HL-60/S4 treated with phorbol 12-myristate 13-acetate at 8.2 ng/mL for 4 days and 3 days (cell line): Measurements from ENCODE around the gene GABRA4.

Experiments
- in situ Hi-C: fragments of 300-500 bp; cut with MboI; formaldehyde crosslinking; loops from 2 replicates; pipeline ENCODE4 v1.15.0; 2022; ENCODE audit warnings: low sequenced_read_pairs

Gene GABRA4

GRCh38 chr4:46933686-46934085 is 59.7 kb downstream of the GABRA4 start:
- in situ Hi-C loops, result loop anchor here (25.0 kb wide), 1 partner anchor 454 kb away; no protein-coding TSS in a partner anchor

DNA sequence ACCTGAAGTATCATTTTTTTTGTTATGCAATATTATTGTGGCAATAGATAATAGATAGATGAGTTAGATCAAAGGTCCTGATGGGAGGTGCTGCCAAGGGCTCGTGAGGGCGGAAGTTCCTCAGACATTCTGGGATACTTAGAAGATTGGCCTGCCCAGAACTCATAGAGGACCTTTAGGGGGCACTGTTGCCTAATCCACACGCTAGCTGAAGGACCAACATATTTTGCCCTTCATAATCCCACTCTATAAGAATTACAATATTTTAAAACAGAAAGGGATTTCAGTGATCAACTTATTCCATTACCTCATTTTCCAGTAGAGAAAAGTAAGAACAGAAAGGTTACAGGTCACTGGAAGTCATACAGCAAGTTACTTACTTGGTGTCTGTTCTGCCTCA is 61.4 kb downstream of the GABRA4 start:
- in situ Hi-C loops, result loop anchor here (25.0 kb wide), 1 partner anchor 455 kb away; no protein-coding TSS in a partner anchor

GRCh38 chr4:46930891-46931290 is 62.5 kb downstream of the GABRA4 start:
- in situ Hi-C loops, result loop anchor here (25.0 kb wide), 1 partner anchor 456 kb away; no protein-coding TSS in a partner anchor

GRCh38 chr4:46927201-46927600 is 66.2 kb downstream of the GABRA4 start:
- in situ Hi-C loops, result loop anchor here (25.0 kb wide), 1 partner anchor 460 kb away; no protein-coding TSS in a partner anchor

DNA sequence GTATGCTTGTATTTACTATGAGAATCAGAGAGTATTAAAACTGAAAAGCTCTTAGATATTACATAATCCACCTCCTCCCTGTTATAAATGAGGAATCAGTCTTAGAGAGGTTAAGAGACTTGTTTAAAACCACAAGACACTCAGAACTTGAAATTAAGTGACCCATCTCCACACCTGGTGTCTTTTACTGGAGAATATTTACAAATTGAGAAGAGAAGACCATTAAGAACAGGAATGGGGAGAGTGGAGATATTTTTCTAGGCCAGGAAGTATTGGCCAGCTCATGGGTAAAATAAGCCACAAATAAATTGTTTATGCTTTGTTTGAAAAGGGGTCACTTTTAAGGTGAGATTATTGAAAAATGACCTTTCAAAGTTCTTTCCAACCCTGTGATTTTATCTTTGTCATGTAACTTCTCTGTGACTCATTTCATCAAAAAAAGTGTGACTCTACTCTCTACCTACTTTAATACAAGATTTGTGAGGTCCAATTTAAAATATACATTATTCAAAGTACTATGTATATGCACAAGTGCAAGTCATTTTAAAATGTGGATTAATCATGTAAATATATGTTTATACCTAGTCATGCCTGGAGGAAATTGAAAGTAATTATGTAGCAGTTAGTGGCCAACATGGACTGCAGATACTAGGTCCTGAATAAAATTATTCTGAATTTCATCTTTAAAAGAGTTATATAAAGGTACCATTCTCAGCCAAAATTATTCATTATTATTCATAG is 68.4 kb downstream of the GABRA4 start:
- in situ Hi-C loops, result loop anchor here (25.0 kb wide), 1 partner anchor 462 kb away; no protein-coding TSS in a partner anchor

GRCh38 chr4:46922205-46922604 is 71.2 kb downstream of the GABRA4 start:
- in situ Hi-C loops, result no loop called here

DNA sequence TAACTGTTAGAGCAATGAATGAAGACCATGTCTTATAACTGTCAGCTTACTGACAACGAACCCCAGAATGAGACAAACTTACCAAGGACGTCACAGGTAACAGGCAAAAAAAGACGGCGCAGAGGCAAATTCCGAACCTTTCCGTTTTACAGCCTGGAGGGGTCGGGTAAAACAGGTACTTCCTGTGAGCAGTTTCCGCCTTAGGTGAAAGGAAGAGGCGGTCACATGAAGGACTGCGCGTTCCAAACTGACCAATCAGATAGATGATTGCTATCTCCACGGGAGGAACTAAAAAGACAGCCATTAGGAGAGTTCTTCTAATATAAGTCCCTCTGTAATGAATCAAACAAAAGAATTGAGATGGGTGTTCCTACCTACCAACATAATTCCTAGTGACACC is 84.3 kb downstream of the GABRA4 start, which contains the start of gene COX7B2:
TSS of gene COX7B2 (minus strand) at position 168 of the 400 bp plus-strand sequence. CDS start 174,053 bp downstream, outside the sequence.
- in situ Hi-C loops, result no loop called here

GRCh38 chr4:46908148-46908547 is 85.2 kb downstream of the GABRA4 start:
- in situ Hi-C loops, result no loop called here

- in situ Hi-C loops, result no loop called here
Observed at GRCh38 chr4:46900082-46900481, 93.3 kb downstream of the GABRA4 start.

DNA sequence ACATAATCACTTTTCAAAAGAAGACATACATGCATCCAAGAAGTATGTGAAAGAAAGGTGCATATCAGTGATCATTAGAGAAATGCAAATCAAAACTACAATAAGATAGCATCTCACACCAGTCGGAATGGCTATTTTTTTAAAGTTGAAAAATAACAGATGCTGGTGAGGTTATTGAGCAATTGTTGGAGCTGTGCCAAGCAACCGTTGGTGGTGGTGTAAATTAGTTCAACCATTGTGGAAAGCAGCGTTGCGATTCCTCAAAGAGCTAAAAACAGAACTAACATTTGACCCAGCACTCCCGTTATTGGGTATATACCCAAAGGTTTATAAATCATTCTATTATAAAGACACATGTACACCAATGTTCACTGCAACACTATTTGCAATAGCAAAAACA is 98.6 kb downstream of the GABRA4 start:
- in situ Hi-C loops, result no loop called here

GRCh38 chr4:46890056-46890455 is 103.3 kb downstream of the GABRA4 start:
- in situ Hi-C loops, result no loop called here

DNA sequence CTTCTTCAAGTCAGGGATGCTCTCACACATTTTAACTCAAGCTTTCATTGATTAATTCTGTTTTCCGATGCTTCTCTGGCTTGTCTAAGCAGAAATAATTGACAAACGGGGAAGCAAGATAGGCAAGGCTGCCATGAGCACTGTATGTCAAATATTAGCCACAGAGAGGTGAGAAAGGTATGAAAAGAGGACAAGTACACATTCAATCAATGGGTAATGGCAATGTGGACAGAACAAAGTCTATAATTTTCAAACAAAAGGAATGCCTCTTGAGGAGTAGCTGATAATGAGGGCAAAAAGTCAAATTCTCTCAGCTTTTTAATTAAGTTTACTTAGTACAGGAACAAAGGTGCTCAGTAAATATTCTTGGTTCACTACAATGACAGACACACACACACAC is 104.0 kb downstream of the GABRA4 start:
- in situ Hi-C loops, result no loop called here

DNA sequence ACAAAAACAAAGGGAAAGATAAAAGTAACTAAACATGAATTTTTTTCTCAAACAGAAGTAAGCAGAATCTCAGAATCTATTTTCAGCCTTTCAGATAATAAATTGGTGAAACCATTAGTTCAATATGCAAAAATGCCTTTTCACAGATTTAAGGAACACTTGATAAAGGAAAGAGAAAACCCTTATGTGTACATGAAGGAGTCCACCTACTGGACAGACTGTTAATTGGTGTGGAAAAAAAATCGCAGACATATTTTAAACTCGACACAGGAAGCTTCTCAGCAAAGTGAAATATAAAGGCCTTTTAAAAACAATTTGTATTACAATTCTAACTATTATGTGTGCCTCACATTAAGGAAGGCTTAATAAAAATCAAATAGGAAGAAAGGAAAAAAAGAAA is 106.7 kb downstream of the GABRA4 start:
- in situ Hi-C loops, result no loop called here

- in situ Hi-C loops, result no loop called here
Observed at GRCh38 chr4:46878641-46879040, 114.7 kb downstream of the GABRA4 start.

GRCh38 chr4:46874811-46875210 is 118.6 kb downstream of the GABRA4 start:
- in situ Hi-C loops, result loop anchor here (25.0 kb wide), 1 partner anchor 512 kb away; no protein-coding TSS in a partner anchor

GRCh38 chr4:46870411-46870810 is 123.0 kb downstream of the GABRA4 start:
- in situ Hi-C loops, result loop anchor here (25.0 kb wide), 1 partner anchor 517 kb away; no protein-coding TSS in a partner anchor
